LNCAP (cell line): ENCODE data around the gene GSG1L.

Experiments used
- CTCF ChIP-seq: fragments of 450-650 bp; IDR thresholded peaks from 2 replicates; pipeline ENCODE4 v1.5.1; 2017; ENCODE audit warnings: mild to moderate bottlenecking

The GSG1L gene

GRCh38 chr16:28063591-28064061, at the start of gene GSG1L:
GSG1L (minus strand) TSS chr16:28063714; CDS start chr16:28063424, 290 bp downstream.
- TF ChIP-seq CTCF, result peak; percentile 26

- no peak for TF ChIP-seq CTCF
Observed at GRCh38 chr16:28112908-28113307, 49.4 kb upstream of the GSG1L start.

- no peak for TF ChIP-seq CTCF
Observed at GRCh38 chr16:28110977-28111376, 47.5 kb upstream of the GSG1L start.

- TF ChIP-seq CTCF, result no peak
Observed at GRCh38 chr16:28110479-28110878, 47.0 kb upstream of the GSG1L start.

GRCh38 chr16:28110074-28110473, 46.6 kb upstream of the GSG1L start:
- no peak for TF ChIP-seq CTCF

GRCh38 chr16:28108590-28109247, 45.2 kb upstream of the GSG1L start:
- no peak for TF ChIP-seq CTCF

- no peak for TF ChIP-seq CTCF
Observed at GRCh38 chr16:28107232-28107631, 43.7 kb upstream of the GSG1L start.
